Activated T-cell treated with anti-CD3 and anti-CD28 coated beads, Interleukin-2, amount 50 U/mL, for 24 hours (primary cell): Measurements from ENCODE around the gene GSC2.
A peak's percentile ranks its signal among the peaks of the same experiment; 100 is the strongest.

Experiments used
- DNase-seq: peaks from one replicate; pipeline ENCODE4 v3.0.0-alpha.2; 2020
- H3K27ac Mint-ChIP-seq: 2 replicates; pipeline ENCODE4 v1.8.0; 2020; ENCODE audit warnings: mild to moderate bottlenecking, mixed read lengths
- H3K27me3 Mint-ChIP-seq: 2 replicates; pipeline ENCODE4 v1.8.0; 2020; ENCODE audit warnings: mixed read lengths
- H3K36me3 Mint-ChIP-seq: 2 replicates; pipeline ENCODE4 v1.8.0; 2020; ENCODE audit warnings: low read depth, mixed read lengths
- H3K4me1 Mint-ChIP-seq: 2 replicates; pipeline ENCODE4 v1.8.0; 2020; ENCODE audit warnings: low read depth, mixed read lengths
- H3K4me3 Mint-ChIP-seq: 2 replicates; pipeline ENCODE4 v1.8.0; 2020; ENCODE audit warnings: mild to moderate bottlenecking, moderate library complexity, mixed read lengths
- H3K9me3 Mint-ChIP-seq: 2 replicates; pipeline ENCODE4 v1.8.0; 2020; ENCODE audit warnings: mixed read lengths

Gene GSC2

GRCh38 chr22:19151329-19152191 lies 1.5 kb upstream of the GSC2 start:
- peaks cover 62% of the 10 kb centered on the region for H3K27me3 Mint-ChIP-seq
- H3K4me1 Mint-ChIP-seq, result peaks cover 5% of the 10 kb centered on the region

GRCh38 chr22:19150482-19151328 lies 613 bp upstream of the GSC2 start:
- Mint-ChIP-seq H3K4me3 (no peak overlapping the region), H3K36me3 (no peaks in the 10 kb centered on the region), H3K9me3 (no peaks in the 10 kb centered on the region), H3K4me1 (peaks cover 5% of the 10 kb centered on the region), H3K27me3 (peaks cover 56% of the 10 kb centered on the region), H3K27ac (no peak overlapping the region)
- no peak for DNase-seq

More at GRCh38 chr22:19151329-19152191, 1.5 kb upstream of the GSC2 start:
- no peaks in the 10 kb centered on the region for H3K36me3 Mint-ChIP-seq
- H3K4me3 Mint-ChIP-seq, result no peak overlapping the region
- DNase-seq, result no peak
- no peaks in the 10 kb centered on the region for H3K9me3 Mint-ChIP-seq
- H3K27ac Mint-ChIP-seq, result no peak overlapping the region

DNA sequence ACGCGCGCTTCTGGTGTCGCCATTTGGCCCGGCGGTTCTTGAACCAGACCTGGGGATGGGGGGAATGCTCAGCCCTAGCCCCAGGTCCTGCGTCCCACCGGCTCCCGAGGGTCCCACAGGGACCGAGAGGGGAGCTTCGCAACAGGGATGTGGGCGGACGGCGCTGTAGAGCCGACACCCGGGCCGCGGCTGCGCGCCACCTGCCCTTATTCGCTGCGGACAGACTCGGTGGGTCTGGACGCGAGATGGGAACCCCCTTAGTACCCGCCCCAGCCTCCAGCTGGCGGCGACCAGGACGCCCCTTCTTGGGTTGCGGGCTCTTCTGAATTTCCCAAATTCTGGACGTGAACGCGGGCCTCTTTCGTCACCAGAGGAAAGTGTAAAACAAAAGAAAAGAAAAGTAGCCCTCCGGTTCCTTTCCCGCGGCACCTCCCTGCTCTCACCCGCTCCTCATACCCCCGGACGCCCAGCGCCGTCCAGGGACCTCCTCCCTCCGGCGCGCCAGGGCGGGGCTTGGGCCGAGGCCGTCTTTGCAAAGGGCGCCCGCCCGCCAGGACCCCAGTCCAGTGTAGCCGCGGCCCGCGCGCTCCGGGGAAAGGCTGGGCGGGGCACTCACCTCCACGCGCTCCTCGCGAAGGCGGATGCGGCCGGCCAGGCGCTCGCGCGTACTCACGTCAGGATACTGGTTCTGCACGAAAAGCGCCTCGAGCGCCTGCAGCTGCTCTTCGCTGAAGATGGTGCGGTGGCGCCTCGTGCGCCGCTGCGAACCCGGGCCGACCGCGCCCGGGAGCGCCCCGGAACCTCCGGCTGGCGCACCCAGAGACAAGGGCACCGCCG lies 827 bp downstream of the GSC2 start:
- Mint-ChIP-seq H3K27me3 (peaks cover 47% of the 10 kb centered on the region), H3K27ac (no peak overlapping the region), H3K4me3 (peak overlapping the region; percentile 32), H3K9me3 (no peaks in the 10 kb centered on the region), H3K4me1 (peaks cover 9% of the 10 kb centered on the region), H3K36me3 (peaks cover 3% of the 10 kb centered on the region)
- DNase-seq, result peak; percentile 60

GRCh38 chr22:19148417-19149046 lies 1.6 kb downstream of the GSC2 start:
- Mint-ChIP-seq H3K27me3 (peaks cover 43% of the 10 kb centered on the region), H3K4me3 (no peak overlapping the region)
- DNase-seq, result no peak

DNA sequence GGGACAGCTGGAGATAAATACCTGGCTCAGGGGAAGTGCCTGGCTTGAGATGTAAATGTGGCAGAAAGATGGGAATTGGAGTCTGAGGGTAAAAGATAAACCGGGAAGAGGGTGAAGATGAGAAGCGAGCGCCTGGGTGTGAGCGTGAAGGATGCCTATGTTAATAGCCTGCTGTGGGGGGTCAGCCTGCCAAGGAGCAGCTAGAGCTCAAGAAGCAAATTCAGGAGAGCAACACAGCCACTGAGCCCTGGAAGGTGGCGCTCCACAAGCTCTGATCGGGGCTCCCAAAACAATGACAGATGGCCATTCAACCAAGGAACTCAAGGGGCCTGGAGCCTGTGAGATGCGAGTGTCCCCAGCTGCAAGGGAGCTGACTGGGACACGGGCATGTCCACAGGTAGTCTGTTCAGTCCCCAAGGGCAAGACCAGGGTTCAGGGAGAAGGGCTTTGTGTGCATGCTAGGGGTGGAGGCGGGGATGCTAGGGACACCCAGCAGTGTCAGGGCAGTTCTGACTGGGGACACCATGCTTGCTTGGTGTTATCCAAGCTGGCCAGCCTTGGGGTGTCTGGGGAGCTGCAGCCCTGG lies 2.8 kb downstream of the GSC2 start:
- peaks cover 15% of the 10 kb centered on the region for H3K36me3 Mint-ChIP-seq
- no peak for DNase-seq
- H3K27me3 Mint-ChIP-seq, result peaks cover 34% of the 10 kb centered on the region
- no peaks in the 10 kb centered on the region for H3K9me3 Mint-ChIP-seq
- H3K4me1 Mint-ChIP-seq, result peaks cover 23% of the 10 kb centered on the region
- H3K4me3 Mint-ChIP-seq, result no peak overlapping the region
- no peak overlapping the region for H3K27ac Mint-ChIP-seq

More at GRCh38 chr22:19148417-19149046, 1.6 kb downstream of the GSC2 start:
- no peaks in the 10 kb centered on the region for H3K9me3 Mint-ChIP-seq
- H3K27ac Mint-ChIP-seq, result no peak overlapping the region
- peaks cover 8% of the 10 kb centered on the region for H3K36me3 Mint-ChIP-seq
- H3K4me1 Mint-ChIP-seq, result peaks cover 15% of the 10 kb centered on the region

DNA sequence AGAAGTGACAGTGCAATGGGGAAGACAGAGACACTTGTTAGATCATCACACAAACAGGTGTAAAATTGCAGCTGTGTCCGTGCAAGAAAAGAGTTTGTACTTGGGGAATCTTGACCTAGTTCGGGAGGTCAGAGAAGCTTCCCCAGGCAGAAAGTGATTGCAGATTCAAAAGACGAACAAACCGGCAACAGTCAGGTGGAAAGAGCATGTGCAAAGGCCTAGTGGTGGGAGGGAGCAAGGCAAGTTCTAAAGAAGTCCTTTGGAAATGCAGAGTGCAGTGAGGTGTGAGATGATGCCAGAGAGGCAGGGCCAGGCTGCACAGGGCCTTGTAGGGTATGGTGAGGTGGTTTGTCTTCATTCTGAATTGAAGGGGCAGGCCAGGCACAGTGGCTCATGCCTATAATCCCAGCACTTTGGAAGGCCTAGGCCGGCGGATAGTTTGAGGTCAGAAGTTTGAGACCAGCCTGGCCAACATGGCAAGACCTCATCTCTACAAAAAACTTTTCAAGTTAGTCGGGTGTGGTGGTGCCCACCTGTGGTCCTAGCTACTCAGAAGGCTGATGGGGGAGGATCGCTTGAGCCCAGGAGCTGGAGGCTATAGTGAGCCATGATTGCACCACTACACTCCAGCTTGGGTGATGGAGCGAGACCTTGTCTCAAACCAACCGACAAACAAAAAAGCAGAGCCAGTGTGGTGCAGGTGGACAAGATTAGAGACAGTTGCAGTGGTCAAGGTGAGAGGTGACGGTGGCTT lies 3.7 kb downstream of the GSC2 start:
- Mint-ChIP-seq H3K4me1 (peaks cover 27% of the 10 kb centered on the region), H3K4me3 (no peak overlapping the region), H3K9me3 (no peaks in the 10 kb centered on the region), H3K27me3 (peaks cover 27% of the 10 kb centered on the region), H3K27ac (no peak overlapping the region), H3K36me3 (peaks cover 23% of the 10 kb centered on the region)
- DNase-seq, result no peak

GRCh38 chr22:19143967-19144400 lies 6.1 kb downstream of the GSC2 start:
- H3K9me3 Mint-ChIP-seq, result no peaks in the 10 kb centered on the region
- H3K4me1 Mint-ChIP-seq, result peaks cover 23% of the 10 kb centered on the region
- peaks cover 14% of the 10 kb centered on the region for H3K27me3 Mint-ChIP-seq
- peak; percentile 49 for DNase-seq
- H3K4me3 Mint-ChIP-seq, result peak overlapping the region; percentile 98
- H3K36me3 Mint-ChIP-seq, result peaks cover 47% of the 10 kb centered on the region
- peak overlapping the region; percentile 98 for H3K27ac Mint-ChIP-seq

DNA sequence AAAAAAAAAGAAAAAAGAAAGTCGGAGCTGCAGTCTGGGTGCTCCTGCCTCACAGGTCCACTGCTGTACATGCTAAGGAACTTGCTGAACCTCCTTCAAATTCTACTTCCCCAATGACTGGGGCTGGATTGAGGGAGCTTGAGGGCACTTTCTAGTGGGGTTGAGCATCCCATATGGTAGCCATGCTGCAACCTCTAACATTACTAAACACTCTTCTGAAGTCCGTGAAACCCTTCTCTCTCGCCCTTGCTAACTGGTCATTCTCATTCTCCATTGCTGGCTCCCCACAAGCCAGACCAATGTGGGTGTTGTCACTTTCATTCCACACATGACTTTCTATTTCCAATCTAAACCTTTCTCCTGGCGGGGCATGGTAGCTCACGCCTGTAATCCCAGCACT lies 6.9 kb downstream of the GSC2 start:
- H3K36me3 Mint-ChIP-seq, result peaks cover 54% of the 10 kb centered on the region
- peaks cover 7% of the 10 kb centered on the region for H3K27me3 Mint-ChIP-seq
- no peak for DNase-seq
- no peaks in the 10 kb centered on the region for H3K9me3 Mint-ChIP-seq
- H3K4me1 Mint-ChIP-seq, result peaks cover 23% of the 10 kb centered on the region
- peak overlapping the region; percentile 98 for H3K27ac Mint-ChIP-seq
- H3K4me3 Mint-ChIP-seq, result peak overlapping the region; percentile 98

DNA sequence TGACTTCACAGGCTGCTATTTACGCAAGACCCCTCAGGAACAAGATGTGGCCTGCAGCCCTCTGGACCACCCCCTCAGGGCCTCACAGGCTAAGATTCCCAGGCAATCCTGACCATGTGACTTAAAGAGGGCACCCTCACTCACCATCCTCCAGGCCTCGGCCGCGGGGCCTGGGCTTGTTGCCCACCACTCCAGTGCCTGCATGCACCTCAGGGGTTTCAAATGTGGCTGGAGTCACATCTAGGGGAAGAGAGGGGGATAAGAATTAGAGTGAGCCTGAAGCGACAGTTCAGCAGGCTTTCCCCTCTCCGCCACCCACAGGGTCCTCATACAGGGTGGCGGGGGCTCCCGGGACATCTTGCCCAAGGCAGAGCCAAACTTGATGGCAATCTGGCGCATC lies 7.7 kb downstream of the GSC2 start:
- no peak for DNase-seq
- H3K9me3 Mint-ChIP-seq, result no peaks in the 10 kb centered on the region
- H3K4me1 Mint-ChIP-seq, result peaks cover 23% of the 10 kb centered on the region
- peak overlapping the region; percentile 52 for H3K4me3 Mint-ChIP-seq
- no peak overlapping the region for H3K27ac Mint-ChIP-seq
- H3K27me3 Mint-ChIP-seq, result no peaks in the 10 kb centered on the region
- peaks cover 62% of the 10 kb centered on the region for H3K36me3 Mint-ChIP-seq

- H3K27ac Mint-ChIP-seq, result no peak overlapping the region
- H3K27me3 Mint-ChIP-seq, result no peaks in the 10 kb centered on the region
- peaks cover 82% of the 10 kb centered on the region for H3K36me3 Mint-ChIP-seq
- no peaks in the 10 kb centered on the region for H3K9me3 Mint-ChIP-seq
- no peak for DNase-seq
- H3K4me3 Mint-ChIP-seq, result no peak overlapping the region
- H3K4me1 Mint-ChIP-seq, result peaks cover 23% of the 10 kb centered on the region
These were observed 10.1 kb downstream of the GSC2 start for GRCh38 chr22:19139974-19140373.

- Mint-ChIP-seq H3K27me3 (no peaks in the 10 kb centered on the region), H3K4me1 (peaks cover 16% of the 10 kb centered on the region), H3K36me3 (peaks cover 86% of the 10 kb centered on the region), H3K27ac (no peak overlapping the region), H3K4me3 (no peak overlapping the region), H3K9me3 (no peaks in the 10 kb centered on the region)
- no peak for DNase-seq
These were observed 11.1 kb downstream of the GSC2 start for GRCh38 chr22:19139001-19139356.

- peaks cover 88% of the 10 kb centered on the region for H3K36me3 Mint-ChIP-seq
- peaks cover 12% of the 10 kb centered on the region for H3K4me1 Mint-ChIP-seq
- DNase-seq, result no peak
- no peaks in the 10 kb centered on the region for H3K9me3 Mint-ChIP-seq
- H3K4me3 Mint-ChIP-seq, result no peak overlapping the region
- no peaks in the 10 kb centered on the region for H3K27me3 Mint-ChIP-seq
- H3K27ac Mint-ChIP-seq, result no peak overlapping the region
These were observed 11.7 kb downstream of the GSC2 start for GRCh38 chr22:19138217-19139000.
